GM21528 (cell line): ENCODE data around the gene UNC79.

Source experiments
- ATAC-seq: cut with Tn5 transposase; IDR thresholded peaks from one replicate; pipeline ENCODE4 v1.9.1; 2021; ENCODE audit warnings: mild to moderate bottlenecking, moderate library complexity; ENCODE audit not compliant: unreplicated experiment, low FRiP score

The UNC79 gene

DNA sequence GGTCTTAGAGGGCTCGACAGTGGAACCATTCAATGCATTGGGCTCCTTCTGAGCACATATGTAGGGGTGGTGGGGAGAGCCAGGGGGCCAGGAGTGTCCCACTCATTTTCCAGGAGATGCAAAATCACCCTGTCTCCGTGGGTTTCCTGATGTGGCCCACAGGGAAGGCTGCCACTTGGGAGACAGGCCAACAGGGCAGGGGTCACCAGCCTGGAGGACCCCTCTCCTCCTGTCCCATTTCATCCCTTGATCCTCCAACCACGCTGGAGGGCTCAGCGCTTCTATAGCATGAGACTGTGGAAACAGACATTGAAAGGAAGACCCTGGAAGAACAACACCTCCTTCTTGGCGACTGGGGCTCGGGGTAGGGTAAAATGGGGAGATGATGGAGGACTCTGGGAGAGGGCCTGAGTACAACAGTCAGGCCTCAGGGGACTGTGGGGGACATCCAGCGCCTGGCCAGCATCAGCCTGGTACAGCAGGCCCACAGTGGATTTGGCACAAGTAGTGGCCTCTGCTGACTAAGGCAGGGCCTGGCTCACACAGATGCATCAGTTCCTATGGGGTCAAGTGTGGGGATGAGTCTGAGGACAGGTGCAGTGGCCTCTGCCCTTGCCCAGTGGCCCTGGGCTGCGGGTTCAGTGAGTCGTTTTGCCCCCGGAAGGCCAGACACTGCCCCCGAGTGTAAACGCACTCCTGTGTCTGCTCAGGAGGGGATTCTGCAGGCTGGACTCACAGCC is 289.5 kb downstream of the UNC79 start:
- ATAC-seq, result no peak

GRCh38 chr14:93720981-93721483 is 290.3 kb downstream of the UNC79 start:
- no peak for ATAC-seq

GRCh38 chr14:93723001-93723400 is 292.3 kb downstream of the UNC79 start:
- no peak for ATAC-seq

DNA sequence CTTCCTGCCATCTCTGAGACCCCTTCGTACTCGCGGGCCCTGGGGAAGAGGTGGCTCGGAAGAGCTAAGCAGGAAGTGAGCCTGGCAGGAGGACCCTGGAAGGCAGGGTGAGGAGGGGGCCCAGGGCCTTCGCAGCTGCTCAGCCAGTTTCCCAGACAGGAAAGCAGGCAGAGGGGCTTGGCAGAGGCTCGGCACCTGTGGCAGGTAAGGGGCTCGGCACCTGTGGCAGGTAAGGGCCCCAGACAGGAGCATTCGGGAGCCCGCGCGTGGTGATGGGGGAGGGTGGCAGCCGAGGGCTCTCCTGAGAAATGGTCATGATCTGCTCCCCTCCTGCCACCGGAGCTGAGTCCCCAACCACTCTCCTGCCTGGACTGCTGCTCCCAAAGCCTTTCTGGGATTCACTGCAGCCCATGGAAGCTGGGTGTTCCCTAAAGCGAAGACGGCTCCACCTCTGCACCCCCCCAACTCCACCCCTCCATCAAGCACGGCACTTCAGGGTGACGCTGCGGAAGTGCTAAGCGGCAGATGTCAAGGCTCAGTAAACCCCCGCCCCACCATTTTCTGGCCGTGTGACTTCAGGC is 294.4 kb downstream of the UNC79 start:
- ATAC-seq, result no peak

DNA sequence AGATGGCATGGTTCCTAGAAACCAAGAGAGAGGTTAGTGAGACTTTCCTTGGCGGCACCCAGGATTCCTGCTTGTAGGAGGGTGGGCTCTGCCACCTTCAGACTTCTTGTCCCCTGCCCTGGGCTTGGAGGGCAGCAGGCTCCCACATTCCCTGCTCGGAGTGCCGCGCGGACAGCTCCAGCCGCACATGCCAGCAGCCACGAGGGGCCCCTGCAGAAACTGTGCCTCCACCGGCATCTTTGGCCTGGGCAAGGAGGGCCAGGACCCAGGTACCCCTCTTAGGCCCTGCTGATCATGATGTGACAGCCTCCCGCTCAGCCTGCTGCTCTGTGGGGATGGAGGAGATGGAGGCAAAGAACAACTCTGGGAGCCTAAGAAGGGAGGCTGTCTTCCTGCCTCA is 295.3 kb downstream of the UNC79 start:
- ATAC-seq, result no peak

- ATAC-seq, result no peak
These were observed 296.5 kb downstream of the UNC79 start for GRCh38 chr14:93727039-93727740.

DNA sequence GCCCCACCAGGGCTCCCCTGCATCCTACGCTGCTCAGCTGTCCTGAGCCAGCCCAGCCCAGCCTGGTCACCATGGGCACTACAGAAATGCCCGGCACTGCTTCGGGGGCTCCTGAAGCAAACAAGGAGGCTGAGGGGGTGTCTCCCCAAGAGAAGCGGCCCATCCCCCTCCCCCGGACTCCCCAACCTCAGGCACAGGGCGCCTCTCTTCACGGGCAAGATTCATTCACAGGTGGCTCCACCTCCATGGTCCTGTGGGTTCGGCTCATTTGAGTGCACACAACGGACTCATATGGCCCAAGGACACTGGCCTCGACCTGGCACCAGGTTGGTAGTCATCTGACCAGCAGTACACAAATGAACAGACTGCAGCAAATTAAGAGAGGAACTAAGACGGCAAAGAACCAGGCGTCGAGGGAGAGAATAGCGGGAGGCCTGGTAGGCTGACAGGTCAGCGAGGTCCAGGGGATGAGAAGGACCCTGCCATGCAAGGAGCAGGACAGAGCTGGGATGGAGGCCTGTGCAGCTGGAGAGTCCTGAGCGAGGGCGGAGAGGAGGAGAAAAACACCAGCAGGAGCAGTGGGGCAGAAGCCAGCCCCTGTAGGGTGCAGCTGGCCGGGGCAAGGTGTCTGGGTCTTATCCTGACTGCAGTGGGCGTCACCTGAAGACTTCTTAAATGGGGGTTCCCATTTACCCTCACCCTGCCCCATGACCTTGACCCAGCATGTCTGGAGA is 297.3 kb downstream of the UNC79 start:
- ATAC-seq, result no peak

- no peak for ATAC-seq
These were observed 297.9 kb downstream of the UNC79 start for GRCh38 chr14:93728651-93729016.

GRCh38 chr14:93729993-93730392 is 299.3 kb downstream of the UNC79 start:
- no peak for ATAC-seq

DNA sequence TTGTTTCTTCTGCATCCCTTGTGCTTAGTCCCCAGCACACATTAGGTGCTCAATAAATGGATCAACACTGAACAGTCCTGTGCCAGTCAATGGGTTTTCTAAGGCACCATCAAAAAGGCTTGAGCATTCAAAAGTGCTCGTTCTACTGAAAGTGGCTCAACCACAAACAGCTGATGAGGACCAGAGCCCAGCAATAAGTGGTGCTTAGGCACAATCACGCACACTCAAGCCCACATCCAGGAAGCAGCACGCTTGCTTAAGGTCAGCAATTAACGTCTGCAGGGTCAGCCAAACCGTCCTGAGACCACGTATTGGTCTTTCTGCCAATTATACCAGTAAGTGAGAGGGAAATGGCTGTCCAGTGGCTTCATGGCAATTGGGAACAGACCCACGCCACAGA is 301.0 kb downstream of the UNC79 start:
- ATAC-seq, result no peak

DNA sequence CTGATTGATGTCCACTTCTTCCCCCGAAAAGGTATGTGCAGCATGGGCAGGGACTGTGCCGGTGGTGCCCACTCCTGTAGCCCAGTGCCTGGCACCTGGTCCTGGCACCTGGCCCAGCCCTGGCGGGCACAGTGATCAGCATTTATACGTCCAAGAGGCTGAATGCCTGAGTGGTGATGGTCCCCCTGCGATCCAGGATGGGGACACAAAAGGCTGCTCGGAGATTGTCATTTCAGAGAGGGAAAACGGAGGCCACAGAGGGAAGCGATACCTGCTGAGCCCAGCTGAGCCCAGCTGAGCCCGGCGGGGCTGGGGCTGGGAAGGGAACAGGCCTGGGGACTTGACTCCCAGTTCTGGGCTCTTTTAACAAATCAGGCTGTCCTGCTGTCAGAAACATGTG is 301.8 kb downstream of the UNC79 start:
- ATAC-seq, result no peak

- ATAC-seq, result no peak
These were observed 302.5 kb downstream of the UNC79 start for GRCh38 chr14:93733231-93733630.

- no peak for ATAC-seq
These were observed 302.9 kb downstream of the UNC79 start for GRCh38 chr14:93733631-93734030.

DNA sequence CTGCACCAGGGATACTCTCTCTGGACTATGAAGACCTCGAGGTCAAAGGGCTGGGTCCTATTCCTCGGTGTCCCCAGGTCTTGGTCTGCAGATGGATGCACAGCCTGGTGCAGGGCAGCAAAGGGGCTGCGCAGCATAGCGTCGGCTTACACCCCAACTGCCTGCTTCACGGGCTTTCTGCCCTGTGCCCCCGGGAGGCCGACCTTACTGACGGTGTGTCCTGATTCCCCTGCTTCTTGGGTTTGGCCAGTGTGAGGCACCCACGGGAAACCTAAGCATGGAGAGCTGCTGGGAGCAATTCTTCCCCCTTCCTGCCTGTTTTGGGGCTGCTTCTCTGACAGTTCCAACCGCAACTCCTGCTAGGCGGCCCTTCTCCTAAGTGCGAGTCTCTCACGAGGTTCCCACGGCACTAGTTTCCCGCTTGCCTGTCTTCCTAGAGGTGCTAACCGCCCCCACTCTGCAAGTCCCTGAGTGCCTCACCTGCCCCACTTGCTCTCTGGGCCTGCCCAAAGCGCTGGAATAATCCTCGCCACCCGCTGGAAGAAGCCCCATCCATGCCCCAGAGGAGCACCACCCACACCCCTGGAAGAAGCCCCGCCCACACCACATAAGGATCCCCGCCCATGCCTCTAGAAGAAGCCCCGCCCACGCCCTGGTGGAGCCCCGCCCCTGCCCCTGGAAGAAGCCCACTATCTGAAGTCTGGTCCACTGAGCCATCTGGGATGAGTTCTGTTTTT is 303.5 kb downstream of the UNC79 start:
- ATAC-seq, result no peak

DNA sequence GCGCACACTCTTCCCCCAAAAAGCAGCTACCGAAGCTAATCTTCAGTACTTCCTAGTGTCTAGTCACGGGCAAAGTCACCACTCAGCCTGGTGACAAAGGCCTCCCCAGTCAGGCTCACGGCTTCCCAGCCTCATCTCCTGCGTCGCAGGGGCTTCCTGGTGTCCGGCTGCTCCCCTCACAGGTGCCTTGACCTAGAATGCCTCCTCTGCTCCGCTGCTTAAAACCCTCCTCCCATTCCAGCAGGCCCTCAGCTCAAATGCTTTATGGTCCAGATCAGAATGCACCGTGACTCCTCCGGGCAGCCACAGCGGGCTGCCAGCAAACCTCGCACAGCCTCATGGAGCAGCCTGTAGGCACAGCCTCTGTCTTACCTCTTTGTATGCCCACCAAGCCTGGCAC is 304.5 kb downstream of the UNC79 start:
- no peak for ATAC-seq

DNA sequence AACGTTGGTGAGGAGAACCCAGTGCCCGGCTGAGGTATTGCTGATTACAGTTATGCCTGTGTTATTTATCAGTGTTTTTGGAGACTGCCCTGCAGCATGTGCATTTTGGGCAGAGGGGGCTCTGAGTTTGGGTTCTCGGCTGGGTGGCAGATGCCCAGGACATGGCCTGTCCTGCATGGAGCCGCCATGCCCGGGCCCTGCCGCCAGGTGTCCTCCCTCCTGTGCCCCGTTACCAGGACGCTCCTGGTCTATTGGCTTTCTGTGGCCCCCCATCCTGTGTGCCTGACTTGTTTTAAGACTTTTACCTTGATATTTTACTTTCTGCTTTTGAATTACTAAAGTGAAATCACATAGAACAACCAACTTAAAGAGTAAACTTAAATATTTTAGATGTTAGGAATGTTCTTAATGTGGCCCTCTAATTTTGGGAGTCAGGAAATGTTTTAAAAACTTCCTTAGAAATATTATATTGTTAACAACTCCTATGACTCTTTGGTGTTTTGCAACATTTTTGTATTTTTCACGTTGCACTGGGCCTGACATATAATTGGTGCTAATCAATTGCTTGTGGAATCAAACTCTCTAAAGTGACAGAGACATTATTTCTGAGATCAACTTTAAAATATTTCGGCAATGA is 305.8 kb downstream of the UNC79 start:
- no peak for ATAC-seq

- no peak for ATAC-seq
These were observed 306.9 kb downstream of the UNC79 start for GRCh38 chr14:93737634-93738033.

DNA sequence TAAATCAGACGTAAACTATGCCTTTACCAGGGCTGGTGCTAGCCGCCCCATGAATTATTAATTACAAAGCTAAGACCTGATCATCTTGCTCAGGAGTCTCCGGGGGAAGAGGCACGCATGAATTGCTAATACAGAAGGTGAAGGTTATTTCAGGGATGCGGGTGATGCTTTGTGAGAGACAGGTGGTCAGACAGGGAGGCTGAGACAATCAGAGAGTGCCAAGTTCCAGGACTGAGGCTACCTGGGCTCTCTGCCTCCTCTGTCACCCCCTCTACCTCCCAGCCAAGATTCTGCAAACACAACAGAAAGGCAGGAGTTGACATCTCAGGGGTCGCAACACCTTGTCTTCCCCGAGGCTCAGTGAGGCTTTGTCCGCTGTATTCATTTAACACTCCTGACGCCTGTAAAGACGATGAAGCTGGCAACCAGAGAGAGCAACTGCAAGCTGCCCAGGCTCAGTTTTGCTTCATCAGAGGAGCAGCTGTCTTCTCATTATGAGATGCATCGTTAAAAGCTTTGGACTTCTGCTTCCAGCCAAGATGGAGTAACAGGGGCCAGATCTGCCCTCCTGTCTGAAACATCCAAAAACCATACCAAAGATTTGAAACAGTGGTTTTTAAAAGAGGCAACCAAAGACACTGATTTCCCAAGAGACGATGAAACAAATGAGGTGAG is 311.0 kb downstream of the UNC79 start:
- no peak for ATAC-seq

GRCh38 chr14:93742761-93743160 is 312.0 kb downstream of the UNC79 start:
- no peak for ATAC-seq
